ENCODE data around the gene PIR.

Gene PIR

DNA sequence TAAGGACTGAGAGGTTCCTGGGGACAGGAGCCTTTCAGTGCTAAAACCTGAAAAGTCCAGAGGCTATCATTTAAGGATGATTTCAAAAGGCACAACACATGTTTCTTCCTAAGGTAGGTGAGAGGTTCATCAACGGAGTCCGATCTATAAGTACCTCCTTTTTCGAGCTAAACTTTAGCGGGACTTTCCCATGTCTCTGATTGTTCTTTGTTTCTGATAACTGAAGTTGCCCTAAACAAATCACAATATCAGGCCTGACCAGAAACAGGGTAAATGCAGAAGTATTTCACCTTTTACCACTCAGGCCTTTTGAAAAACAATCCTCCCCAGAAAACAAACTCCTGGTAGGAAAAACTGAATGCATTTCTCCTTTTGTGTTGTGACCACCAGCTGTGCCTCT, 17.6 kb downstream of the PIR start:
- DNase-seq, result no peak

DNA sequence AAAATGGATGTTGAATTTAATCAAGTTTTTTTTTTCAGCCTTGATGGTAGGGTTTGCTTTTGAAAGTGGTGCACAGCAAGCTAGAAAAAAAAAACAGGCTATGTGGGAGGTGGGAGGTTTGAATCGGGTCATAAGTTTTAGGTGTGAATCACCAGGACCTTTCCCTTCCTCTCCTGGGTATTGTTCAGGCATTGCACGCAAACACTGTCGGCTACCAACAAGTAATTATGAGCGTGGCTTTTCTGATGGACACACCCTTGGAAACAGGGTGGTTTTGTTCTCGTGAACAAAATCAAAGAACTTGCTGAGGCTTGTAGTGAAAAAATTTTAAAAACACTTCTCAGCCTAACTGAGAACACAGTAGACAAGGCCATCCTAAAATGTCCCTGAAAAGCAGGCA, 18.1 kb downstream of the PIR start:
- no peak for DNase-seq

DNA sequence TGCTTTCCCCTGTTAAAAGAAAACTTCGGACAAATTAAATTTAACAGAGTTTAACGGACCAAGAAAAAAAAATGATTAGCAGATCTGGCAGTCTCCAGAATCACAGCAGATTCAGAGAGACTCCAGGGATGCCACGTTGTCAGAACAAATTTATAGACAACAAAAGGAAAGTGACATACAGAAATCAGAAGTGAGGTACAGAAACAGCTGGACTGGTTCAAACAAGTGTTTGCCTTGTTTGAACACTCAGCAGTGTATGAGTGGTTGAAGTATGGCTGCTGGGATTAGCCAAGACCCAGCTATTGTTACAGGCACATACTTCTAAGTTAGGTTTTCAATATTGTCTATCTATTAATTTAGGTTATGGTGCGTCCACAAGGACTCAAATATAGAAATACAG, 19.1 kb downstream of the PIR start:
- DNase-seq, result no peak

DNA sequence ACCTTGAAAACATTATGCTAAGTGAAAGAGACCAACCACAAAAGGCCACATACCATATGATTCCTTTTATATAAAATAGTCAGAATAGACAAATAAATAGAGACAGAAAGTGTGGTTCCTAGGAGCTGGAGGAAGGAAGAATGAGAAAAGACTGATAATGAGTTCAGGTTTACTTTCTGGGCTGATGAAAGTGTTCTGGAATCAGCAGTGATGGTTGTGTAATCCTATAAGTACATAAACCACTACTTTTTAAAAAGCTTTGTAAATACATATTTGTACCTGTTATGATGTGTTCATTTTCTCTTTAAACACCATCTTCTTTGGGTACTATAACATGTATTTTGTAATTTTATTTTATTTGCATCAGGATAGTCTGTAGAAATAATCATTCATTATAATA, 20.6 kb downstream of the PIR start:
- DNase-seq, result no peak

DNA sequence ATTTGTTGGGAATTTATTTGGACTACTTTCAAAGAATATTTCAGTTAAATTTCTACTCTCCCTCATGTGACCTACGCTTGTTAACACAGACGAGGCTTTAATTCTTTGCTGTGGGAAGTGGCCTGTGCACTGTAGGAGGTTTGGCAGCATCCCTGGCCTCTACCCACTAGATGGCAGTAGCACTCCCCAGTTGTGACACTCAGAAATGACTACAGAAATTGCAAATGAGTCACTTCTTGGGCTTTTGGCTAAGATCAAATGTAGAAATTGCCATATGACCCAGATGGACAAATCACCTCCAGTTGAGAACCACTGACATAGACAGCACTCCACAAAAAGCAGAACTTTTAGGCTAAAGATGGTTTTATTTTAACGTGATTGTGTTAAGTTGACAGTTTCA, 22.1 kb downstream of the PIR start:
- DNase-seq, result peak; percentile 35

- no peak for DNase-seq
These were observed 23.5 kb downstream of the PIR start for GRCh38 chrX:15469613-15470012.

DNA sequence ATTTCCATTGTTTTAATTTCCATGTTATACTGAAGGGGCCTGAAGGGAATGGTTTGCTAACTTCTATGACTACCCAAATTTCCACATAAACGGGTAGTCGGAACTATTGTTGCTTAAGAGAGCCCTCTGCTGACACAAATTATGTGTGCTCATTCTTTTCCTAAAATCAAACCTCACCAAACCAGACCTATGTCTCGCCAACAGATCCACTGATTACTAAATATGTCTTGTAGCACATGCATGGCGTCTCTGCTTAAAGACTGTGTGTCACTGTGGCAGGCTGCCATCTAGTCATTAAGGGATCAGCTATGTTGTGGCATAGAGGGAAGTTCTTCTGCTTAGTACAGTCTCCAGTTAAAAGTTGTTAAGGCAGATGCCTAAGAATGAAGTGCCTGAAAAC, 25.1 kb downstream of the PIR start:
- DNase-seq, result peak; percentile 42

GRCh38 chrX:15465896-15466651, 27.1 kb downstream of the PIR start:
- DNase-seq, result no peak

- DNase-seq, result peak; percentile 1
These were observed 27.8 kb downstream of the PIR start for GRCh38 chrX:15465347-15465746.

- peak; percentile 1 for DNase-seq
These were observed 28.4 kb downstream of the PIR start for GRCh38 chrX:15464704-15465103.

DNA sequence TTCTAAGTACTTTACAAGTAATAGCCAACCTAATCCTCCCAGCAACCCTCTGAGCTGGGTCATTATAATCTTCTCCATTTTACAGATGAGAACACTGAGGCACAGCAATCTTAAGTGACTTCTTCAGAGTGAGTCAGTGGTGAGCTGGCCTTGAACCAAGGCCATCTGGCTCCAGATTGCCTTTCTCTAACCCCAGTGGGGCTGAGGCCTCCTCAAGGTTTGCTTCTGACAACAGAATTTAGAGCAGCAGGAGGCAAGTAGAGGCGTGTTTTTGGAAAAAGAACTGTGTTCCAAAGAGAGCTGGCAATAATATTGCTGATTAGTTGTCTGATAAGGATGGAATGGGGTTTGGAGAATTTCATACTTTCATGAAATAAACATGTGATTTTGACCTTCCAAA, 41.2 kb downstream of the PIR start:
- no peak for DNase-seq

- no peak for DNase-seq
These were observed 45.0 kb downstream of the PIR start for GRCh38 chrX:15448010-15448639.

- DNase-seq, result no peak
These were observed 51.7 kb downstream of the PIR start for GRCh38 chrX:15441464-15441863.

- DNase-seq, result no peak
These were observed 54.8 kb downstream of the PIR start for GRCh38 chrX:15438332-15438731.

GRCh38 chrX:15437724-15438123, 55.4 kb downstream of the PIR start:
- DNase-seq, result no peak

GRCh38 chrX:15435836-15436619, 57.1 kb downstream of the PIR start:
- DNase-seq, result no peak

DNA sequence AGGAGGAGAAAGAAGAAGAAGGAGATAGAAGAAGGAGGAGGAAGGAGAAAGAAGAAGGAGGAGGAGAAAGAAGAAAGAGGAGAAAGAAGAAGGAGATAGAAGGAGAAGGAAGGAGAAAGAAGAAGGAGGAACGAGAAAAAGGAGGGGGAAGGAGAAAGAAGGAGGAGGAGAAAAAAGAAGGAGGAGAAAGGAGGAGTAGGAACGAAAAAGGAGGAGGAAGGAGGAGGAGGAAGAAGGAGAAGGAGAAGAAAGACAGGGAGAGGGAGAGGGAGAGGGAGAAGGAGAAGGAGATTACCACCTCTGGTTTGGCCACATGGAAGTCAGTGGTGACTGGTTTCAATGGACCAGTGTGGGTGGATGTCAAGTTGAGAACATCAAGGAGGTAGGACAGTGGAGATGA, 58.9 kb downstream of the PIR start:
- no peak for DNase-seq

DNA sequence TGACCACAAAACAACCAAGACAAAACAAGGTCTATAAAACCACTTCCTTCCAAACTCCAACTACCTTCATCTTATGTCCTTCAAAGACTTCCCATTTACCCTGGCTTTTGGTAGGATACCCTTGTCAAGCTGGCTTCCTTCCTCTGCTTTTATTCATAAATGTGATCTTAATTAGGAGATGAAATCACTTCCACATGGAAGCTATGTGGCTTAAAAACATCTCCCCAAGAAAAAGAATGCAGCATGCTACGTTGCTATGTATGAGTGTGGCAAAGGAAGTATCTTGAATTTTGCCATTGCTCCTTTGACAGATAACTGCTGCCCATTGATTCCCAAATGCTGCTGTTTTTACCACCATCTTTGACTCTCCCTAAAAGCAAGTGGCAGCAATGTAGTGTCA, 62.5 kb downstream of the PIR start:
- DNase-seq, result no peak

GRCh38 chrX:15430076-15430475, 63.1 kb downstream of the PIR start:
- no peak for DNase-seq

- no peak for DNase-seq
These were observed 68.1 kb downstream of the PIR start for GRCh38 chrX:15425024-15425423.

GRCh38 chrX:15418707-15419181, 74.4 kb downstream of the PIR start:
- no peak for DNase-seq

GRCh38 chrX:15418041-15418706, 75.0 kb downstream of the PIR start:
- peak; percentile 57 for DNase-seq

Measured in HCEC 1CT (cell line).